Spleen (tissue), 11 donors: Measurements from ENCODE around the gene TRPM1. TPM values are rescaled to one million over a fixed set of nuclear protein-coding genes. Genes with fewer than 3 reads are reported as not detected.

Experiments used
- DNase-seq: peaks from one replicate; pipeline ENCODE4 v3.0.0-alpha.2; 2020
- H3K27ac ChIP-seq, 8 donors: fragments of 200-600 bp; sonication (generic) in 7 of 8; 1 replicate in 4 of 8; 2 replicates in 4 of 8; pipeline versions ENCODE4 v1.5.0 to v1.8.0; 2016 to 2021; ENCODE audit warnings: inconsistent platforms in 4 of 8, mild to moderate bottlenecking in 4 of 8, moderate library complexity in 1 of 8
- H3K27me3 ChIP-seq, 7 donors: fragments of 200-600 bp; sonication (generic) in 6 of 7; replicated peaks in 1 of 7; 1 replicate in 4 of 7; 2 replicates in 3 of 7; pipeline versions ENCODE4 v1.5.0 to v1.8.0; 2016 to 2021; ENCODE audit warnings: inconsistent platforms in 3 of 7, mild to moderate bottlenecking in 1 of 7
- H3K36me3 ChIP-seq, 6 donors: fragments of 200-600 bp; sonication (generic) in 5 of 6; 1 replicate in 4 of 6; 2 replicates in 2 of 6; pipeline versions ENCODE4 v1.5.0 to v1.8.0; 2016 to 2021; ENCODE audit warnings: inconsistent platforms in 2 of 6
- H3K4me1 ChIP-seq, 6 donors: fragments of 200-600 bp; sonication (generic) in 5 of 6; 1 replicate in 3 of 6; 2 replicates in 3 of 6; pipeline versions ENCODE4 v1.5.0 to v1.8.0; 2016 to 2021; ENCODE audit warnings: inconsistent platforms in 3 of 6
- H3K4me3 ChIP-seq, 8 donors: fragments of 200-600 bp; sonication (generic) in 7 of 8; 1 replicate in 4 of 8; 2 replicates in 4 of 8; pipeline versions ENCODE4 v1.5.0 to v1.8.0; 2016 to 2021; ENCODE audit warnings: inconsistent platforms in 4 of 8, mild to moderate bottlenecking in 4 of 8, moderate library complexity in 2 of 8
- H3K9me3 ChIP-seq, 8 donors: fragments of 200-600 bp; sonication (generic) in 7 of 8; 1 replicate in 4 of 8; 2 replicates in 4 of 8; pipeline versions ENCODE4 v1.5.0 to v1.8.0; 2016 to 2021; ENCODE audit warnings: inconsistent platforms in 4 of 8
- POLR2A ChIP-seq, 3 donors: fragments of 450-650 bp; IDR thresholded peaks; one replicate each; pipeline ENCODE4 v1.5.1; 2017; ENCODE audit warnings: antibody characterized with exemption in 3 of 3, mild to moderate bottlenecking in 1 of 3
- POLR2AphosphoS5 ChIP-seq, 3 donors: sonication (generic); formaldehyde crosslinking; IDR thresholded peaks; one replicate each; pipeline ENCODE4 v1.5.1; 2017; ENCODE audit warnings: antibody characterized with exemption in 3 of 3
- WGBS, 5 donors: extraction: QIAGEN DNeasy Blood & Tissue Kit in 3 of 5; methylation state at CpG; one replicate each; pipeline versions ENCODE4 v1.1.5 to v1.1.7; 2013 to 2018; 5-methylcytosine and 5-hydroxymethylcytosine counted together
- intact Hi-C: fragments of 100-400 bp; cut with DNase I; formaldehyde crosslinking; loops from one replicate; pipeline ENCODE4 v1.15.0; 2023; ENCODE audit warnings: low total_unique reads
- polyA plus RNA-seq, 3 donors: library from polyadenylated mRNA; stranded (reverse); fragments of 200-250 nt; gene quantifications; one replicate each; pipeline ENCODE4 v1.2.1, GENCODE V29; 2013
- total RNA-seq, 7 donors: library from RNA; depleted of rRNA in 3 of 7; stranded (reverse); fragments of >200 nt in 3 of 7; fragmentation: NEBNext Ultra II Directional in 4 of 7; extraction: Animal tissue kit (Norgen Biotek cat#: 25700) in 4 of 7; gene quantifications; one replicate each; pipeline versions ENCODE4 v1.1.0 to v1.2.1, GENCODE V29; 2016 to 2021
- TF ChIP-seq, protein P1 (sequence below), 11 experiments: fragments of 200-600 bp in 7 of 11; fragments of 450-650 bp in 4 of 11; sonication (generic) in 4 of 11; IDR thresholded peaks in 8 of 11; conservative IDR thresholded peaks in 3 of 11; 1 replicate in 7 of 11; 2 replicates in 4 of 11; pipeline versions ENCODE4 v1.4.0 to v1.8.0; 2016 to 2021; ENCODE audit warnings: antibody characterized with exemption in 11 of 11, inconsistent platforms in 4 of 11, mild to moderate bottlenecking in 1 of 11
- donor health status: healthy with polysubstance abuse.
- donor health status: DM: no; HTN: no; CAD: no; lungs with moderate emphysema.
- donor health status: DM: no; HTN: no; CAD: no.
- donor health status: Bipolar disorder and iron deficiency.
- donor health status: healthy.
- donor health status: DM: no; HTN: no; CAD: no.
- donor health status: DM: yes; HTN: yes; CAD: no.

TRPM1 gene
- total and polyA plus RNA-seq, 10 donors, result 0.06 to 0.42 TPM; not detected in 8

DNA sequence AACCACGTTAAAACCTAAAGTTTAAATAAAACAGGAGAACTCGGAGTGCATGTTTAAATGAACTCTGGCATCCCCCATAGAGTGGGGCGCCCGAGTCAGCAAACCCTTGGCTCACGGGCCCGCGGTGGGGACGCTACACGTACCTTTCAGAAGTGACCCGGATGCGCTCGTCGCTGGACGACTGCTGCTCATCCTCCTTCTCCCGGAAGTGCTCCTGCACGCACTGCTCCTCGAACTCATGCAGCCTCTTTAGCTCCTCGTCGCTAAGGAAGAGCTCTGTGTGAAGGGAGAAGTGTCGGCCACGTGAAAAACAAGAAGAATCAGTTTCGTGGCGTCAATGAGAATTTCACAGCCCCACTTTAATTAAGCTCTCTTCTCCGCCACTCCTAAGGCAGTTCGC lies 75.5 kb downstream of the TRPM1 start:
- WGBS, 5 donors, result 93 to 97% (median 94%) methylated on average over 25 of the region's 25 CpGs
- no peaks in the 10 kb centered on the region for H3K9me3 ChIP-seq
- no peak for DNase-seq
- intact Hi-C loops, result no loop called here
- H3K27ac ChIP-seq, result no peak overlapping the region
- H3K27me3 ChIP-seq, result no peaks in the 10 kb centered on the region
- H3K4me1 ChIP-seq, result peaks cover 0 to 27% (median 9%) of the 10 kb centered on the region in 6 donors
- no peak for TF ChIP-seq POLR2A (IDR thresholded peaks at IDR 0.05)
- TF ChIP-seq POLR2AphosphoS5 (IDR thresholded peaks at IDR 0.05), result no peak
- TF ChIP-seq, protein P1, sequence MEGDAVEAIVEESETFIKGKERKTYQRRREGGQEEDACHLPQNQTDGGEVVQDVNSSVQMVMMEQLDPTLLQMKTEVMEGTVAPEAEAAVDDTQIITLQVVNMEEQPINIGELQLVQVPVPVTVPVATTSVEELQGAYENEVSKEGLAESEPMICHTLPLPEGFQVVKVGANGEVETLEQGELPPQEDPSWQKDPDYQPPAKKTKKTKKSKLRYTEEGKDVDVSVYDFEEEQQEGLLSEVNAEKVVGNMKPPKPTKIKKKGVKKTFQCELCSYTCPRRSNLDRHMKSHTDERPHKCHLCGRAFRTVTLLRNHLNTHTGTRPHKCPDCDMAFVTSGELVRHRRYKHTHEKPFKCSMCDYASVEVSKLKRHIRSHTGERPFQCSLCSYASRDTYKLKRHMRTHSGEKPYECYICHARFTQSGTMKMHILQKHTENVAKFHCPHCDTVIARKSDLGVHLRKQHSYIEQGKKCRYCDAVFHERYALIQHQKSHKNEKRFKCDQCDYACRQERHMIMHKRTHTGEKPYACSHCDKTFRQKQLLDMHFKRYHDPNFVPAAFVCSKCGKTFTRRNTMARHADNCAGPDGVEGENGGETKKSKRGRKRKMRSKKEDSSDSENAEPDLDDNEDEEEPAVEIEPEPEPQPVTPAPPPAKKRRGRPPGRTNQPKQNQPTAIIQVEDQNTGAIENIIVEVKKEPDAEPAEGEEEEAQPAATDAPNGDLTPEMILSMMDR (IDR thresholded peaks at IDR 0.05 in 8 of 11, conservative IDR thresholded peaks at IDR 0.05 in 3 of 11), result no peak
- H3K36me3 ChIP-seq, result no peaks in the 10 kb centered on the region
- no peak overlapping the region for H3K4me3 ChIP-seq

DNA sequence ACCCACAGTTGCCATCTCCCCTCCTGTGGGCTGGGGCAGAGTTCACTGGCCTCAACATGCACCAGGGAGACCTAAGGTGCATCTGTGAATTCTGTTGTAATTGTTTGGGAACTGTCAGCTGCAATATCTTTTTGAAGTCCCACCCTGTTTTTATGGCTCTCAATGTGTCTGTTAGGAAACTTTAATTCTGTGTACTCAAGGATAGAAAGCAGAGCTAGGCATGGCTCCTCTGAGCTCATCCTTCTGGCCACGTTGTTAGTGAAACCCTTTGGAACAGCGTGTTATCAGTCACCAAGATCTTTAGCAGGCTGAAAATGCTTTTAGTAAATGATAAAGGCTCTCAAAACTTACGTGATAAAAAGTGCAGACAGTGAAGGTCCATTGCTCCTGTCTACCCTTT lies 76.5 kb downstream of the TRPM1 start:
- no peak for DNase-seq
- TF ChIP-seq POLR2AphosphoS5 (IDR thresholded peaks at IDR 0.05) (no peak), POLR2A (IDR thresholded peaks at IDR 0.05) (no peak)
- TF ChIP-seq, protein P1 (IDR thresholded peaks at IDR 0.05 in 8 of 11, conservative IDR thresholded peaks at IDR 0.05 in 3 of 11), result no peak
- no peaks in the 10 kb centered on the region for H3K27me3 ChIP-seq
- no peak overlapping the region for H3K4me3 ChIP-seq
- no peaks in the 10 kb centered on the region for H3K36me3 ChIP-seq
- intact Hi-C loops, result no loop called here
- H3K9me3 ChIP-seq, result no peaks in the 10 kb centered on the region
- WGBS, 5 donors, result 53 to 66% (median 61%) methylated on average over 3 of the region's 3 CpGs
- H3K27ac ChIP-seq, result no peak overlapping the region
- H3K4me1 ChIP-seq, result peaks cover 0 to 31% (median 9%) of the 10 kb centered on the region in 6 donors

GRCh38 chr15:31024330-31024729 lies 77.2 kb downstream of the TRPM1 start:
- Histone ChIP-seq H3K36me3 (no peaks in the 10 kb centered on the region), H3K27me3 (no peaks in the 10 kb centered on the region), H3K9me3 (no peaks in the 10 kb centered on the region), H3K27ac (no peak overlapping the region), H3K4me1 (peaks cover 0 to 31% (median 9%) of the 10 kb centered on the region in 6 donors), H3K4me3 (no peak overlapping the region)
- intact Hi-C loops, result no loop called here
- WGBS, 5 donors, result 44 to 54% (median 46%) methylated on average over 5 of the region's 5 CpGs
- no peak for TF ChIP-seq POLR2AphosphoS5 (IDR thresholded peaks at IDR 0.05)
- TF ChIP-seq, protein P1 (IDR thresholded peaks at IDR 0.05 in 8 of 11, conservative IDR thresholded peaks at IDR 0.05 in 3 of 11), result no peak
- no peak for DNase-seq

GRCh38 chr15:31023841-31024240 lies 77.7 kb downstream of the TRPM1 start:
- H3K9me3 ChIP-seq, result no peaks in the 10 kb centered on the region
- TF ChIP-seq POLR2A (IDR thresholded peaks at IDR 0.05) (no peak), POLR2AphosphoS5 (IDR thresholded peaks at IDR 0.05) (no peak)
- TF ChIP-seq, protein P1 (IDR thresholded peaks at IDR 0.05 in 8 of 11, conservative IDR thresholded peaks at IDR 0.05 in 3 of 11), result no peak
- H3K4me3 ChIP-seq, result no peak overlapping the region
- 89 to 95% (median 92%) methylated on average over 5 of the region's 5 CpGs for WGBS, 5 donors
- H3K36me3 ChIP-seq, result no peaks in the 10 kb centered on the region
- no peaks in the 10 kb centered on the region for H3K27me3 ChIP-seq
- H3K4me1 ChIP-seq, result peaks cover 0 to 31% (median 9%) of the 10 kb centered on the region in 6 donors
- no peak for DNase-seq
- no peak overlapping the region for H3K27ac ChIP-seq
- intact Hi-C loops, result no loop called here
